ENCODE data around the gene LIMCH1.

The LIMCH1 gene

DNA sequence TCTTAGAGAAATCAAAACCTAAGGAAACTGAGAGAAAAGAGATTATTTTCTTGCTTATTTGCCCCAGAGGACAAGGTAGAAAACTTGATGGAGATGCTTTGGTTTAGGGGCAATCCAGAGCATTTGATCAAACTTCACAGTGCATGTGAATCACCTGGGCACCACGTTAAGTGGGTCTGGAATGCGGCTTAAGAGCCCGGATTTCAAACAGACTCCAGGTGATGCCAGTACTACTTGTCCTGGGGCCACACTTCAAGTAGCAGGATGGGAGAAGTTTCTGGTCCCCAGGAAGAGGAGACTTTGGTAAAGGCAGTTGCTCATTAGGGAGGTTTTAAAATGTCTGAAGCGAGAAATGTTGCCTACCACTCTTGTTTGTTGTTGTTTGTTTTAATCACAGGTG is 158.8 kb downstream of the LIMCH1 start:
- H3K27me3 ChIP-seq (ENCODE audit: insufficient read depth, low read length, poor library complexity, severe bottlenecking): no peaks in the 10 kb centered on the region
- no peaks in the 10 kb centered on the region for H3K9me2 ChIP-seq (replicated peaks; ENCODE audit: low read depth, low read length)
- H2AFZ ChIP-seq (ENCODE audit: low read length): no peak overlapping the region
- no peaks in the 10 kb centered on the region for H3K79me2 ChIP-seq (ENCODE audit: insufficient read depth, low read length)
- H3K4me2 ChIP-seq (ENCODE audit: low read depth, low read length, poor library complexity, severe bottlenecking): no peak overlapping the region
- no peak overlapping the region for H3K9ac ChIP-seq (ENCODE audit: low read depth, low read length, poor library complexity, severe bottlenecking)
- no peak overlapping the region for H3K4me3 ChIP-seq (ENCODE audit: low read length, poor library complexity, severe bottlenecking)
- H3K4me1 ChIP-seq (ENCODE audit: insufficient read depth, low read length, poor library complexity, severe bottlenecking): no peaks in the 10 kb centered on the region
- H3F3A ChIP-seq (ENCODE audit: low read depth): no peaks in the 10 kb centered on the region
- H3K9me3 ChIP-seq (ENCODE audit: insufficient read depth, low read depth, low read length): no peaks in the 10 kb centered on the region
- H3K36me3 ChIP-seq (ENCODE audit: insufficient read depth, low read length): no peaks in the 10 kb centered on the region
- no peak for TF ChIP-seq EZH2phosphoT487 (IDR thresholded peaks at IDR 0.05; ENCODE audit: borderline replicate concordance)
- TF ChIP-seq, protein P1, sequence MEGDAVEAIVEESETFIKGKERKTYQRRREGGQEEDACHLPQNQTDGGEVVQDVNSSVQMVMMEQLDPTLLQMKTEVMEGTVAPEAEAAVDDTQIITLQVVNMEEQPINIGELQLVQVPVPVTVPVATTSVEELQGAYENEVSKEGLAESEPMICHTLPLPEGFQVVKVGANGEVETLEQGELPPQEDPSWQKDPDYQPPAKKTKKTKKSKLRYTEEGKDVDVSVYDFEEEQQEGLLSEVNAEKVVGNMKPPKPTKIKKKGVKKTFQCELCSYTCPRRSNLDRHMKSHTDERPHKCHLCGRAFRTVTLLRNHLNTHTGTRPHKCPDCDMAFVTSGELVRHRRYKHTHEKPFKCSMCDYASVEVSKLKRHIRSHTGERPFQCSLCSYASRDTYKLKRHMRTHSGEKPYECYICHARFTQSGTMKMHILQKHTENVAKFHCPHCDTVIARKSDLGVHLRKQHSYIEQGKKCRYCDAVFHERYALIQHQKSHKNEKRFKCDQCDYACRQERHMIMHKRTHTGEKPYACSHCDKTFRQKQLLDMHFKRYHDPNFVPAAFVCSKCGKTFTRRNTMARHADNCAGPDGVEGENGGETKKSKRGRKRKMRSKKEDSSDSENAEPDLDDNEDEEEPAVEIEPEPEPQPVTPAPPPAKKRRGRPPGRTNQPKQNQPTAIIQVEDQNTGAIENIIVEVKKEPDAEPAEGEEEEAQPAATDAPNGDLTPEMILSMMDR (conservative IDR thresholded peaks at IDR 0.05; ENCODE audit: low read length): no peak
- no peaks in the 10 kb centered on the region for H4K20me1 ChIP-seq (ENCODE audit: insufficient read depth, low read length, poor library complexity, severe bottlenecking)

DNA sequence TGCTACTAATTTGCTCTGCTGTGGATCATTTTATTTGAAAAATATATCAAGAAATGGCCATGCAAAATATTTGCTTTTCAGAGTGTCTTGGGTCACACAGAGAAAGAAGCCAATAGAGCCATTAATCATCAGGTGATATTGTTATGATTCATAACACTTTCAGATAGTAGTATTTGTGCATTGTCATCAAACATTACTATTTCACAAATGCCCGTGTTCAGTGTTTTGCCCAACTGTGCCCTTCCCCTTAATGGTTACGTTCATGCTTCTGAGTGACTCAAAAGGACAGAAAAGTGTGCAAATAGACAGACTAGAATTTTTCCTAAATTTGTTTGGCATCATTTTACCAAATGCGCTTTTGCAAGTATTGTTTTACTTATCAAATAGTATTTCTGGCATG is 164.0 kb downstream of the LIMCH1 start:
- no peaks in the 10 kb centered on the region for H3K9me2 ChIP-seq (replicated peaks; ENCODE audit: low read depth, low read length)
- H3K79me2 ChIP-seq (ENCODE audit: insufficient read depth, low read length): no peaks in the 10 kb centered on the region
- no peak overlapping the region for H3K4me3 ChIP-seq (ENCODE audit: low read length, poor library complexity, severe bottlenecking)
- no peaks in the 10 kb centered on the region for H4K20me1 ChIP-seq (ENCODE audit: insufficient read depth, low read length, poor library complexity, severe bottlenecking)
- no peaks in the 10 kb centered on the region for H3K27me3 ChIP-seq (ENCODE audit: insufficient read depth, low read length, poor library complexity, severe bottlenecking)
- no peak overlapping the region for H3K9ac ChIP-seq (ENCODE audit: low read depth, low read length, poor library complexity, severe bottlenecking)
- TF ChIP-seq, protein P1 (conservative IDR thresholded peaks at IDR 0.05; ENCODE audit: low read length): no peak
- TF ChIP-seq EZH2phosphoT487 (IDR thresholded peaks at IDR 0.05; ENCODE audit: borderline replicate concordance): no peak
- no peaks in the 10 kb centered on the region for H3K4me1 ChIP-seq (ENCODE audit: insufficient read depth, low read length, poor library complexity, severe bottlenecking)
- no peak overlapping the region for H3K4me2 ChIP-seq (ENCODE audit: low read depth, low read length, poor library complexity, severe bottlenecking)
- H2AFZ ChIP-seq (ENCODE audit: low read length): no peak overlapping the region
- H3K36me3 ChIP-seq (ENCODE audit: insufficient read depth, low read length): no peaks in the 10 kb centered on the region
- H3K9me3 ChIP-seq (ENCODE audit: insufficient read depth, low read depth, low read length): no peaks in the 10 kb centered on the region
- H3F3A ChIP-seq (ENCODE audit: low read depth): no peaks in the 10 kb centered on the region

DNA sequence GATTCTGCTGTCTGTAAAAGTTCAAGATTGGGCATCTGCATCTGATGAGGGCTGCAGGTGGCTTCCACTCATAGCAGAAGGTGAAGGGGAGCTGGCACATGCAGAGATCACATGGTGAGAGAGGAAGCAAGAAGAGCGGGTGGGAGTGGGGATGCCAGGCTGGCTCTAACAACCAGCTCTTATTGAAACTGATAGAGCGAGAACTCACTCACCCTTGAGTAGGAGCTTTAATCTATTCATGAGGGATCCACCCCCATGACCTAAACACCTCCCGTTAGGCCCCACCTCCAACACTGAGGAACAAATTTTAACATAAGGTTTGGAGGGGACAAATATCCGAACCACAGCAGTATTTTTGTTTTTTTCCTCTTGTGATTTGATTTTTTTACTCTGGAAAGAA is 164.8 kb downstream of the LIMCH1 start:
- H2AFZ ChIP-seq (ENCODE audit: low read length): no peak overlapping the region
- no peaks in the 10 kb centered on the region for H3K9me3 ChIP-seq (ENCODE audit: insufficient read depth, low read depth, low read length)
- no peaks in the 10 kb centered on the region for H4K20me1 ChIP-seq (ENCODE audit: insufficient read depth, low read length, poor library complexity, severe bottlenecking)
- H3K9me2 ChIP-seq (replicated peaks; ENCODE audit: low read depth, low read length): no peaks in the 10 kb centered on the region
- no peak overlapping the region for H3K4me3 ChIP-seq (ENCODE audit: low read length, poor library complexity, severe bottlenecking)
- H3K9ac ChIP-seq (ENCODE audit: low read depth, low read length, poor library complexity, severe bottlenecking): no peak overlapping the region
- no peaks in the 10 kb centered on the region for H3K36me3 ChIP-seq (ENCODE audit: insufficient read depth, low read length)
- no peak for TF ChIP-seq EZH2phosphoT487 (IDR thresholded peaks at IDR 0.05; ENCODE audit: borderline replicate concordance)
- TF ChIP-seq, protein P1 (conservative IDR thresholded peaks at IDR 0.05; ENCODE audit: low read length): no peak
- no peaks in the 10 kb centered on the region for H3F3A ChIP-seq (ENCODE audit: low read depth)
- no peak overlapping the region for H3K4me2 ChIP-seq (ENCODE audit: low read depth, low read length, poor library complexity, severe bottlenecking)
- H3K79me2 ChIP-seq (ENCODE audit: insufficient read depth, low read length): no peaks in the 10 kb centered on the region
- no peaks in the 10 kb centered on the region for H3K27me3 ChIP-seq (ENCODE audit: insufficient read depth, low read length, poor library complexity, severe bottlenecking)
- no peaks in the 10 kb centered on the region for H3K4me1 ChIP-seq (ENCODE audit: insufficient read depth, low read length, poor library complexity, severe bottlenecking)

Data from Loucy (cell line).